ENCODE results near the gene PFN1.

GRCh38 chr17:4968486-4969046 lies 20.2 kb upstream of the PFN1 start:
- TF ChIP-seq, protein P1, sequence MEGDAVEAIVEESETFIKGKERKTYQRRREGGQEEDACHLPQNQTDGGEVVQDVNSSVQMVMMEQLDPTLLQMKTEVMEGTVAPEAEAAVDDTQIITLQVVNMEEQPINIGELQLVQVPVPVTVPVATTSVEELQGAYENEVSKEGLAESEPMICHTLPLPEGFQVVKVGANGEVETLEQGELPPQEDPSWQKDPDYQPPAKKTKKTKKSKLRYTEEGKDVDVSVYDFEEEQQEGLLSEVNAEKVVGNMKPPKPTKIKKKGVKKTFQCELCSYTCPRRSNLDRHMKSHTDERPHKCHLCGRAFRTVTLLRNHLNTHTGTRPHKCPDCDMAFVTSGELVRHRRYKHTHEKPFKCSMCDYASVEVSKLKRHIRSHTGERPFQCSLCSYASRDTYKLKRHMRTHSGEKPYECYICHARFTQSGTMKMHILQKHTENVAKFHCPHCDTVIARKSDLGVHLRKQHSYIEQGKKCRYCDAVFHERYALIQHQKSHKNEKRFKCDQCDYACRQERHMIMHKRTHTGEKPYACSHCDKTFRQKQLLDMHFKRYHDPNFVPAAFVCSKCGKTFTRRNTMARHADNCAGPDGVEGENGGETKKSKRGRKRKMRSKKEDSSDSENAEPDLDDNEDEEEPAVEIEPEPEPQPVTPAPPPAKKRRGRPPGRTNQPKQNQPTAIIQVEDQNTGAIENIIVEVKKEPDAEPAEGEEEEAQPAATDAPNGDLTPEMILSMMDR (IDR thresholded peaks at IDR 0.05): no peak
- TF ChIP-seq POLR2A (IDR thresholded peaks at IDR 0.05): no peak

Data from testis (tissue), 2 donors.